H9 (cell line): ENCODE results near the gene FAM210A. TPM values are rescaled to one million over a fixed set of nuclear protein-coding genes. Genes with fewer than 3 reads are reported as not detected.

Source experiments
- DNase-seq: peaks from one replicate; pipeline ENCODE4 v3.0.0-alpha.2; 2017
- H2AFZ ChIP-seq: one replicate; pipeline ENCODE4 v1.6.1; 2013; ENCODE audit warnings: mild to moderate bottlenecking, low read length, control low read depth, moderate library complexity
- H2AK5ac ChIP-seq: 2 replicates; pipeline ENCODE4 v1.6.1; 2013; ENCODE audit warnings: low read length, control low read depth, mixed read lengths; ENCODE audit not compliant: insufficient read length
- H2BK120ac ChIP-seq: one replicate; pipeline ENCODE4 v1.6.1; 2013; ENCODE audit warnings: low read depth, mild to moderate bottlenecking, low read length, control low read depth, inconsistent platforms; ENCODE audit not compliant: poor library complexity, severe bottlenecking
- H2BK12ac ChIP-seq: 2 replicates; pipeline ENCODE4 v1.6.1; 2013; ENCODE audit warnings: low read length, control low read depth, mixed read lengths, low read depth; ENCODE audit not compliant: insufficient read length
- H2BK15ac ChIP-seq: 2 replicates; pipeline ENCODE4 v1.6.1; 2013; ENCODE audit warnings: low read depth, low read length, control low read depth
- H2BK20ac ChIP-seq: one replicate; pipeline ENCODE4 v1.6.1; 2013; ENCODE audit warnings: low read depth, mild to moderate bottlenecking, low read length, control low read depth, inconsistent platforms; ENCODE audit not compliant: poor library complexity, severe bottlenecking
- H2BK5ac ChIP-seq: 2 replicates; pipeline ENCODE4 v1.6.1; 2013; ENCODE audit warnings: low read length, control low read depth, mixed read lengths; ENCODE audit not compliant: insufficient read length
- H3K14ac ChIP-seq: 2 replicates; pipeline ENCODE4 v1.6.1; 2013; ENCODE audit warnings: low read length, control low read depth; ENCODE audit not compliant: insufficient read depth
- H3K18ac ChIP-seq: 2 replicates; pipeline ENCODE4 v1.6.1; 2013; ENCODE audit warnings: low read depth, mild to moderate bottlenecking, mixed read lengths, low read length, control low read depth; ENCODE audit not compliant: insufficient read length
- H3K23ac ChIP-seq: 2 replicates; pipeline ENCODE4 v1.6.1; 2013; ENCODE audit warnings: low read length, control low read depth, mixed read lengths, low read depth; ENCODE audit not compliant: insufficient read length
- H3K23me2 ChIP-seq: 2 replicates; pipeline ENCODE4 v1.6.1; 2013; ENCODE audit warnings: low read depth, mild to moderate bottlenecking, mixed read lengths, low read length, control low read depth; ENCODE audit not compliant: insufficient read length, poor library complexity, severe bottlenecking
- H3K27ac ChIP-seq: 2 replicates; pipeline ENCODE4 v1.5.1; 2013; ENCODE audit warnings: low read length, control low read depth, mixed read lengths, low read depth; ENCODE audit not compliant: insufficient read length
- H3K27me3 ChIP-seq: 2 replicates; pipeline ENCODE4 v1.6.1; 2013; ENCODE audit warnings: low read length, control low read depth, inconsistent platforms; ENCODE audit not compliant: insufficient read depth
- H3K4ac ChIP-seq: 2 replicates; pipeline ENCODE4 v1.6.1; 2013; ENCODE audit warnings: low read depth, mild to moderate bottlenecking, control low read depth, inconsistent platforms, low read length, moderate library complexity
- H3K4me1 ChIP-seq: 2 replicates; pipeline ENCODE4 v1.6.1; 2013; ENCODE audit warnings: low read length, control low read depth, inconsistent platforms; ENCODE audit not compliant: insufficient read depth
- H3K4me2 ChIP-seq: 2 replicates; pipeline ENCODE4 v1.6.1; 2013; ENCODE audit warnings: low read length, control low read depth, mixed read lengths; ENCODE audit not compliant: insufficient read length, insufficient read depth
- H3K56ac ChIP-seq: 2 replicates; pipeline ENCODE4 v1.6.1; 2013; ENCODE audit warnings: low read depth, mild to moderate bottlenecking, mixed read lengths, low read length, control low read depth; ENCODE audit not compliant: insufficient read length
- H3K79me1 ChIP-seq: 2 replicates; pipeline ENCODE4 v1.6.1; 2013; ENCODE audit warnings: low read depth, mild to moderate bottlenecking, moderate library complexity, low read length, control low read depth, inconsistent platforms; ENCODE audit not compliant: insufficient read depth, poor library complexity, severe bottlenecking
- H3K79me2 ChIP-seq: 2 replicates; pipeline ENCODE4 v1.6.1; 2013; ENCODE audit warnings: low read length, control low read depth, inconsistent platforms; ENCODE audit not compliant: insufficient read depth
- H3K9ac ChIP-seq: 2 replicates; pipeline ENCODE4 v1.6.1; 2013; ENCODE audit warnings: low read length, control low read depth, mixed read lengths; ENCODE audit not compliant: insufficient read length; ENCODE audit errors: extremely low read depth
- H3K9me3 ChIP-seq: one replicate; pipeline ENCODE4 v1.6.1; 2013; ENCODE audit warnings: low read depth, low read length, inconsistent platforms; ENCODE audit not compliant: control insufficient read depth
- H3T11ph ChIP-seq: one replicate; pipeline ENCODE4 v1.6.1; 2013; ENCODE audit warnings: mild to moderate bottlenecking, low read length, control low read depth, inconsistent platforms
- H4K20me1 ChIP-seq: one replicate; pipeline ENCODE4 v1.6.1; 2013; ENCODE audit not compliant: control insufficient read depth, insufficient read length, insufficient read depth
- H4K5ac ChIP-seq: 2 replicates; pipeline ENCODE4 v1.6.1; 2013; ENCODE audit warnings: low read depth, mild to moderate bottlenecking, mixed read lengths, low read length, control low read depth; ENCODE audit not compliant: insufficient read length
- H4K8ac ChIP-seq: replicated peaks from 2 replicates; pipeline ENCODE4 v1.6.1; 2013; ENCODE audit warnings: low read length, control low read depth, mixed read lengths, low read depth; ENCODE audit not compliant: insufficient read length
- H4K91ac ChIP-seq: 2 replicates; pipeline ENCODE4 v1.6.1; 2013; ENCODE audit warnings: low read depth, mild to moderate bottlenecking, moderate library complexity, mixed read lengths, low read length, control low read depth; ENCODE audit not compliant: insufficient read length
- H3K27ac Mint-ChIP-seq, 3 experiments: 2 replicates in 2 of 3; 3 replicates in 1 of 3; pipeline ENCODE4 v1.8.0; 2020 to 2021; ENCODE audit warnings: mixed read lengths in 3 of 3, mild to moderate bottlenecking in 1 of 3, moderate library complexity in 1 of 3
- H3K27me3 Mint-ChIP-seq: 2 replicates; pipeline ENCODE4 v1.8.0; 2021; ENCODE audit warnings: low read depth, mild to moderate bottlenecking, moderate library complexity, mixed read lengths
- H3K36me3 Mint-ChIP-seq, 3 experiments: 2 replicates in 2 of 3; 3 replicates in 1 of 3; pipeline ENCODE4 v1.8.0; 2020 to 2021; ENCODE audit warnings: low read depth in 3 of 3, mixed read lengths in 3 of 3; ENCODE audit not compliant: insufficient read depth in 1 of 3
- H3K4me1 Mint-ChIP-seq, 2 experiments: 2 replicates each; pipeline ENCODE4 v1.8.0; 2020; ENCODE audit warnings: mixed read lengths in 2 of 2
- H3K4me3 Mint-ChIP-seq, 2 experiments: 2 replicates in 1 of 2; 3 replicates in 1 of 2; pipeline ENCODE4 v1.8.0; 2020 to 2021; ENCODE audit warnings: mild to moderate bottlenecking in 2 of 2, mixed read lengths in 2 of 2, moderate library complexity in 1 of 2
- H3K9me3 Mint-ChIP-seq, 2 experiments: 2 replicates in 1 of 2; 3 replicates in 1 of 2; pipeline ENCODE4 v1.8.0; 2020; ENCODE audit warnings: mild to moderate bottlenecking in 2 of 2, mixed read lengths in 2 of 2, moderate library complexity in 1 of 2
- WGBS: extraction: QIAGEN DNeasy Blood & Tissue Kit; methylation state at CpG from one replicate; pipeline ENCODE4 v1.1.7; 2013; ENCODE audit warnings: missing lambda C conversion rate, low lambda C conversion rate, mixed read lengths; ENCODE audit not compliant: insufficient read length; ENCODE audit errors: extremely low coverage; 5-methylcytosine and 5-hydroxymethylcytosine counted together
- total RNA-seq: library from RNA; stranded (reverse); gene quantifications from 2 replicates; pipeline ENCODE4 v1.2.1, GENCODE V29; 2021
- TF ChIP-seq, protein P1 (sequence below): fragments of 200-600 bp; sonication (generic); conservative IDR thresholded peaks from 3 replicates; pipeline ENCODE4 v1.8.0; 2021; ENCODE audit warnings: antibody characterized with exemption, mild to moderate bottlenecking

The FAM210A gene
- total RNA-seq, 1 experiment from 2014 or later: 22.5 TPM

DNA sequence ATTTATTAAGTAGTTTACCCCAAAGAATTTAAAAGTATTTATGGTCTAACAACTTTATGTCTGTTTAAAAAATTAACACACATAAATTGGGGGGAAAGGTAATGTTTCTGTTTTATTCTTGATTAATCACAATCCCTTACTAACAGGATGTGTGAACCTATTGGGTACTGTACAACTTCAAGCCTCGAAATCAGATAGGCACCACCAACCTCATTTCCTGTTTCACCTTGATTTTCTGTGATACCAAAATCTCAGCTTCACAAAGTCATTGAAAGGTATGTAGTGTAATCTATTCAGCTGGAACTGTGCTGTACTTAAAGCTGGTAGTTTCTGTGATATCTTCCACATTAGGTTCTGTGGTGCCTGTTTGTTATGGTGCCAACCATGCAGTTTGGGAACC is 4.1 kb upstream of the FAM210A start:
- no peak overlapping the region for H3T11ph ChIP-seq
- H3K4me2 ChIP-seq: no peak overlapping the region
- no peak for DNase-seq
- TF ChIP-seq, protein P1, sequence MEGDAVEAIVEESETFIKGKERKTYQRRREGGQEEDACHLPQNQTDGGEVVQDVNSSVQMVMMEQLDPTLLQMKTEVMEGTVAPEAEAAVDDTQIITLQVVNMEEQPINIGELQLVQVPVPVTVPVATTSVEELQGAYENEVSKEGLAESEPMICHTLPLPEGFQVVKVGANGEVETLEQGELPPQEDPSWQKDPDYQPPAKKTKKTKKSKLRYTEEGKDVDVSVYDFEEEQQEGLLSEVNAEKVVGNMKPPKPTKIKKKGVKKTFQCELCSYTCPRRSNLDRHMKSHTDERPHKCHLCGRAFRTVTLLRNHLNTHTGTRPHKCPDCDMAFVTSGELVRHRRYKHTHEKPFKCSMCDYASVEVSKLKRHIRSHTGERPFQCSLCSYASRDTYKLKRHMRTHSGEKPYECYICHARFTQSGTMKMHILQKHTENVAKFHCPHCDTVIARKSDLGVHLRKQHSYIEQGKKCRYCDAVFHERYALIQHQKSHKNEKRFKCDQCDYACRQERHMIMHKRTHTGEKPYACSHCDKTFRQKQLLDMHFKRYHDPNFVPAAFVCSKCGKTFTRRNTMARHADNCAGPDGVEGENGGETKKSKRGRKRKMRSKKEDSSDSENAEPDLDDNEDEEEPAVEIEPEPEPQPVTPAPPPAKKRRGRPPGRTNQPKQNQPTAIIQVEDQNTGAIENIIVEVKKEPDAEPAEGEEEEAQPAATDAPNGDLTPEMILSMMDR: no peak
- no peak overlapping the region for H3K23ac ChIP-seq
- H3K18ac ChIP-seq: no peak overlapping the region
- no peak overlapping the region for H3K4ac ChIP-seq
- peaks cover 26% of the 10 kb centered on the region; the same call in 1 of the 2 replicates for H3K79me2 ChIP-seq
- Mint-ChIP-seq H3K27me3 (no peaks in the 10 kb centered on the region), H3K4me1 (peaks cover 12 to 15% of the 10 kb centered on the region in 2 experiments), H3K27ac (no peak overlapping the region), H3K36me3 (peaks cover 14 to 27% (median 25%) of the 10 kb centered on the region in 3 experiments), H3K9me3 (no peaks in the 10 kb centered on the region), H3K4me3 (no peak overlapping the region)
- H3K27me3 ChIP-seq: no peaks in the 10 kb centered on the region
- WGBS: no CpG with 5 or more reads among the region's 1 CpG
- no peak overlapping the region for H3K14ac ChIP-seq
- H2BK120ac ChIP-seq: no peak overlapping the region
- no peak overlapping the region for H2BK5ac ChIP-seq
- no peaks in the 10 kb centered on the region for H3K9me3 ChIP-seq
- no peak overlapping the region for H2AFZ ChIP-seq
- no peak overlapping the region for H4K8ac ChIP-seq
- no peak overlapping the region for H2BK12ac ChIP-seq
- peaks cover 3% of the 10 kb centered on the region for H3K23me2 ChIP-seq
- H3K4me1 ChIP-seq: no peaks in the 10 kb centered on the region
- H2BK20ac ChIP-seq: no peak overlapping the region
- no peak overlapping the region for H3K9ac ChIP-seq
- H3K27ac ChIP-seq: no peak overlapping the region
- no peak overlapping the region for H2AK5ac ChIP-seq
- no peak overlapping the region for H2BK15ac ChIP-seq
- H4K5ac ChIP-seq: no peak overlapping the region
- no peak overlapping the region for H4K91ac ChIP-seq
- no peak overlapping the region for H3K56ac ChIP-seq
- H4K20me1 ChIP-seq: no peaks in the 10 kb centered on the region
- H3K79me1 ChIP-seq: peaks cover 7% of the 10 kb centered on the region
